ENCODE results near the gene DNMT3A. TPM values are rescaled to one million over a fixed set of nuclear protein-coding genes. Genes with fewer than 3 reads are reported as not detected.

DNMT3A gene
- total RNA-seq, 1 experiment from 2014 or later: 12.2 TPM

DNA sequence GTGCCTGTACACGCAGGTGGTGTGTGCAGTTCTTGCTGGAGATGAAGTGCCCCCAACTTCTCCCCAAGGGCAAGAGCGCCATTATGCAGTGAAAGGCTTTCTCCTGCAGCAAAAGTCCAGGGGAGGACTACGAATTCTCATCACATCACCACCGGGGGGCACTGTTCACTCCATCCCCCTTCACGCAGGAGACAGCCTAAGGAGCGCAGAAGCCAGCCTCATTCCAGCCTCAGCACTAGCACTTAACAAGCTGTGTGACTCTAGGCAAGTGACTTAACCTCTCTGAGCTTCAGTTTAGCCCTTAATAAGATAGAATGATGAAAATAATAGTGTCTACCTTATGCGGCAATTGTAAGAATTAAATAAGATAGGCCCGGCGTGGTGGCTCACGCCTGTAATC is 32.3 kb downstream of the DNMT3A start:
- Histone ChIP-seq H3K9me2 (replicated peaks; ENCODE audit: low read length) (no peaks in the 10 kb centered on the region), H3K79me2 (ENCODE audit: low read length) (no peaks in the 10 kb centered on the region), H3K9ac (ENCODE audit: low read length) (no peak overlapping the region), H3K9me3 (ENCODE audit: low read length) (no peaks in the 10 kb centered on the region), H3K27ac (ENCODE audit: low read length) (no peak overlapping the region), H3F3A (ENCODE audit: low read length, unreplicated experiment) (no peaks in the 10 kb centered on the region), H3K4me2 (ENCODE audit: low read length) (no peak overlapping the region), H2AFZ (ENCODE audit: low read length) (no peak overlapping the region), H4K20me1 (ENCODE audit: low read length) (no peaks in the 10 kb centered on the region), H3K4me3 (ENCODE audit: low read length) (no peak overlapping the region), H3K27me3 (ENCODE audit: low read length) (no peaks in the 10 kb centered on the region), H3K36me3 (ENCODE audit: low read depth, low read length) (no peaks in the 10 kb centered on the region), H3K4me1 (ENCODE audit: insufficient read depth, low read length) (peaks cover 20% of the 10 kb centered on the region)
- ChIA-PET CTCF (no interaction called here), POLR2A (ENCODE audit: unreplicated experiment) (no interaction called here)
- no TSS peak for BruUV-seq (replicated peaks)
- ATAC-seq (no peak), DNase-seq (peak; percentile 52)
- TF ChIP-seq, protein P1, sequence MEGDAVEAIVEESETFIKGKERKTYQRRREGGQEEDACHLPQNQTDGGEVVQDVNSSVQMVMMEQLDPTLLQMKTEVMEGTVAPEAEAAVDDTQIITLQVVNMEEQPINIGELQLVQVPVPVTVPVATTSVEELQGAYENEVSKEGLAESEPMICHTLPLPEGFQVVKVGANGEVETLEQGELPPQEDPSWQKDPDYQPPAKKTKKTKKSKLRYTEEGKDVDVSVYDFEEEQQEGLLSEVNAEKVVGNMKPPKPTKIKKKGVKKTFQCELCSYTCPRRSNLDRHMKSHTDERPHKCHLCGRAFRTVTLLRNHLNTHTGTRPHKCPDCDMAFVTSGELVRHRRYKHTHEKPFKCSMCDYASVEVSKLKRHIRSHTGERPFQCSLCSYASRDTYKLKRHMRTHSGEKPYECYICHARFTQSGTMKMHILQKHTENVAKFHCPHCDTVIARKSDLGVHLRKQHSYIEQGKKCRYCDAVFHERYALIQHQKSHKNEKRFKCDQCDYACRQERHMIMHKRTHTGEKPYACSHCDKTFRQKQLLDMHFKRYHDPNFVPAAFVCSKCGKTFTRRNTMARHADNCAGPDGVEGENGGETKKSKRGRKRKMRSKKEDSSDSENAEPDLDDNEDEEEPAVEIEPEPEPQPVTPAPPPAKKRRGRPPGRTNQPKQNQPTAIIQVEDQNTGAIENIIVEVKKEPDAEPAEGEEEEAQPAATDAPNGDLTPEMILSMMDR (conservative IDR thresholded peaks at IDR 0.05; ENCODE audit: low read depth, low read length): peak; percentile 66
- TF ChIP-seq EZH2 (IDR thresholded peaks at IDR 0.05; ENCODE audit: low read length, unreplicated experiment) (no peak), EZH2phosphoT487 (IDR thresholded peaks at IDR 0.05; ENCODE audit: borderline replicate concordance, low read length) (no peak)
- intact Hi-C loops (cut with micrococcal nuclease): no loop called here

- ChIA-PET CTCF (interaction anchor here (0.9 kb wide), 1 partner anchor 53 kb away, joined by 6 read pairs; no protein-coding TSS in a partner anchor), POLR2A (ENCODE audit: unreplicated experiment) (no interaction called here)
- Histone ChIP-seq H4K20me1 (ENCODE audit: low read length) (no peaks in the 10 kb centered on the region), H3K27ac (ENCODE audit: low read length) (no peak overlapping the region), H3K27me3 (ENCODE audit: low read length) (no peaks in the 10 kb centered on the region), H3K36me3 (ENCODE audit: low read depth, low read length) (no peaks in the 10 kb centered on the region), H3F3A (ENCODE audit: low read length, unreplicated experiment) (no peaks in the 10 kb centered on the region), H3K4me3 (ENCODE audit: low read length) (no peak overlapping the region), H3K9ac (ENCODE audit: low read length) (no peak overlapping the region), H3K9me3 (ENCODE audit: low read length) (no peaks in the 10 kb centered on the region), H2AFZ (ENCODE audit: low read length) (no peak overlapping the region), H3K79me2 (ENCODE audit: low read length) (no peaks in the 10 kb centered on the region), H3K4me1 (ENCODE audit: insufficient read depth, low read length) (peaks cover 20% of the 10 kb centered on the region), H3K9me2 (replicated peaks; ENCODE audit: low read length) (no peaks in the 10 kb centered on the region), H3K4me2 (ENCODE audit: low read length) (no peak overlapping the region)
- no peak for TF ChIP-seq EZH2 (IDR thresholded peaks at IDR 0.05; ENCODE audit: low read length, unreplicated experiment)
- TF ChIP-seq, protein P1 (conservative IDR thresholded peaks at IDR 0.05; ENCODE audit: low read depth, low read length): no peak
- no peak for TF ChIP-seq EZH2phosphoT487 (IDR thresholded peaks at IDR 0.05; ENCODE audit: borderline replicate concordance, low read length)
- intact Hi-C loops (cut with micrococcal nuclease): no loop called here
- DNase-seq (no peak), ATAC-seq (no peak)
- no TSS peak for BruUV-seq (replicated peaks)
Observed at GRCh38 chr2:25308599-25308998, 33.1 kb downstream of the DNMT3A start.

GRCh38 chr2:25307949-25308557 is 33.7 kb downstream of the DNMT3A start:
- H3K4me3 ChIP-seq (ENCODE audit: low read length): no peak overlapping the region
- DNase-seq: no peak
- ATAC-seq: no peak
- POLR2A ChIA-PET (ENCODE audit: unreplicated experiment): no interaction called here
- intact Hi-C loops (cut with micrococcal nuclease): no loop called here
- no peak overlapping the region for H2AFZ ChIP-seq (ENCODE audit: low read length)
- H3K79me2 ChIP-seq (ENCODE audit: low read length): no peaks in the 10 kb centered on the region
- TF ChIP-seq EZH2phosphoT487 (IDR thresholded peaks at IDR 0.05; ENCODE audit: borderline replicate concordance, low read length) (no peak), EZH2 (IDR thresholded peaks at IDR 0.05; ENCODE audit: low read length, unreplicated experiment) (no peak)
- TF ChIP-seq, protein P1 (conservative IDR thresholded peaks at IDR 0.05; ENCODE audit: low read depth, low read length): no peak
- no peak overlapping the region for H3K4me2 ChIP-seq (ENCODE audit: low read length)
- H3K36me3 ChIP-seq (ENCODE audit: low read depth, low read length): no peaks in the 10 kb centered on the region
- H3K9me2 ChIP-seq (replicated peaks; ENCODE audit: low read length): no peaks in the 10 kb centered on the region
- H3K27me3 ChIP-seq (ENCODE audit: low read length): no peaks in the 10 kb centered on the region
- H3K9ac ChIP-seq (ENCODE audit: low read length): no peak overlapping the region
- H3F3A ChIP-seq (ENCODE audit: low read length, unreplicated experiment): no peaks in the 10 kb centered on the region
- no peaks in the 10 kb centered on the region for H4K20me1 ChIP-seq (ENCODE audit: low read length)
- BruUV-seq (replicated peaks): no TSS peak
- CTCF ChIA-PET: interaction anchor here (0.9 kb wide), 1 partner anchor 54 kb away, joined by 6 read pairs; no protein-coding TSS in a partner anchor
- H3K9me3 ChIP-seq (ENCODE audit: low read length): no peaks in the 10 kb centered on the region
- peaks cover 20% of the 10 kb centered on the region for H3K4me1 ChIP-seq (ENCODE audit: insufficient read depth, low read length)
- H3K27ac ChIP-seq (ENCODE audit: low read length): no peak overlapping the region

Data from PC-3 (cell line).